ENCODE results near the gene UNC5C. TPM values are rescaled to one million over a fixed set of nuclear protein-coding genes. Genes with fewer than 3 reads are reported as not detected.

UNC5C gene
- total RNA-seq, 1 donor from 2014 or later = 0.35 TPM

DNA sequence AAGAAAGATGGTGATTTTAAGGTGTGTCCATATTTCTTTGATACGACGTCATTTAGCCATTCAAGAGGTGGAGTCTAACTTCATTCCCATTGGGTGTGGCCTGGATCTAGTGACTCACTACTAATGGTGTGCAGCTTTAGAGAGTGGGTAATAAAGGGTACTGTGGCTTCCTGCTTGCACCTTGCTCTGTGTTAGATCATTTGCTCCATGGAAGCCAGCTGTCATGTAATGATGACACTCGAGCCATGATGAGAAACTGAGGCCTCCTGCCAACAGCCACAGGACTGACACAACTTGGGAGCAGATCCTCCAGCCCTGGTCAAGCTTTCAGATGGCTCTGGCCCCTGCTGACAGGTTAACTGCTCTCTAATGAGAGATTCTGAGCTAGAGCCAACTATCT is 82.0 kb downstream of the UNC5C start:
- no peak for DNase-seq (ENCODE audit: low spot score)

DNA sequence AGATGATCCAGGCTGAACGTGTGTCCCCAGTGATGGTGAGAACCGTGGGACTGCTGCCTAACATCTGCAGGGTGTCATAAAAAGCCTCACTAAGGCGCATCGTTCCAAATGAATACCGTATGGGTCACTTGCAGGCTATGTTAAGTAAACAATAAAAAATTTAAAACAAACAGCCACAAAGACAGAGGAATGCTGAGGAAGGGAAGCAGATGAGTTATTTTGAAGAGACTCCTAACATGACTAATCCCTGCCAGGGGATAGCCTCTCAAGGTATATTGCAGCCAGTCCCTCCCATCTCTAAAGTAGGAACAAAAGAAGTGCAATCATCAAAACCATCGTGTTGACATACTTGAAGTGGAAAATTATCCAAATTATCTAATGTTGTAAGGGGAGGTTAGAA is 83.8 kb downstream of the UNC5C start:
- no peak for DNase-seq (ENCODE audit: low spot score)

DNA sequence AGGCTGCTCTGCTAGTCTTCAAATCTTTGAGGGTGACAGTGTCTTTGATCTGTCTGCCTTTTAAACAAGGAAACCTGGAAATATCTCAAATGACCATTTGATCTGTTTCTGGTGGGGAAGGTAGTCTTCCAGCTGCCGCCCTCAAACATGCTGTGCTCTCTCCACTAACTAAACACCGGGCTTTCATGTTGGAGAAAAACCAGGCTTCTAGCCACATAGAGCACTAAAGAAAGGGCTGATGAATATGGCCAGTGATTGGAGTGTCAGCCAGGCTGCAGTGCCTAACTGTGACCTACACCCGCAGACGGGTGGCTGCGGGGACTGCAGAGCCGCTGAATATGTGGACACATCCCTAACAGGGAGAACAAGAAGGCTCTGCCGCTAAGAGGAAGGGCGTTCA is 85.9 kb downstream of the UNC5C start:
- DNase-seq (ENCODE audit: low spot score) = no peak

DNA sequence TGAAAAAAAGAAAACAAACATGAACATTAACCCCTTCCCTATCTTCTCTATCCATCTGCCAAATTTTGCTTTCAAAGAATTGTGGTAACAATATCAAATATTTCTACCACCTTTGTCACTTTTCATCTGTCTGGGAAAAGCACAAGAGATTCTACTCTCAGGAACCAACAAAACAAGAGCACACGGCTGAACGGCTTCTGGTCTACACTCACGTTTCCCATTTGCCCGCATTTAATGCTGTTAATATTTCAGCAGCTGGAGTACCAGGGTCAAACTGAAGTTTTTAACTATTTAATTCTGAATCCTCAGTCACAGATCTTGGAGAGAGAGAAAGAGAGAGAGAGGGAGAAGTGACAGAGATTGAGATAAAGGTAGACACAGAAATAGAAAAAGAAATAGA is 91.4 kb downstream of the UNC5C start:
- DNase-seq (ENCODE audit: low spot score) = no peak

DNA sequence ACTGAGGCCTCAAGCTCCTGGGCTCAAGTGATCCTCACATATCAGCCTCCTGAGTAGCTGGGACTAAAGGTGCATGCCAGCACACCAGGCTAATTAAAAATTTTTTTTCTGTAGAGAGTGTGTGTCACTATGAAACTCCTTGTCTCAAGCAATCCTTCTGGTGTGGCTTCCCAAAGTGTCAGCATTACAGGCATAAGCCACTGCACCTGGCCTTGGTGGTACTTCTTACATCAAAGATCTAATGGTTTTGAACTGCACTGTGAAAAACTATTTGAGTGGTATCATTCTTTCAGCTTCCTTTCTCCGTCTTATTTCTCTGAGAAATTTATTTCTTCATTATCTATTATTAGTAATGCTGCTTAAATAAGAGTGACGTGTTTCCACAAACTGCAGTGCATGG is 98.5 kb downstream of the UNC5C start:
- DNase-seq (ENCODE audit: low spot score) = no peak

DNA sequence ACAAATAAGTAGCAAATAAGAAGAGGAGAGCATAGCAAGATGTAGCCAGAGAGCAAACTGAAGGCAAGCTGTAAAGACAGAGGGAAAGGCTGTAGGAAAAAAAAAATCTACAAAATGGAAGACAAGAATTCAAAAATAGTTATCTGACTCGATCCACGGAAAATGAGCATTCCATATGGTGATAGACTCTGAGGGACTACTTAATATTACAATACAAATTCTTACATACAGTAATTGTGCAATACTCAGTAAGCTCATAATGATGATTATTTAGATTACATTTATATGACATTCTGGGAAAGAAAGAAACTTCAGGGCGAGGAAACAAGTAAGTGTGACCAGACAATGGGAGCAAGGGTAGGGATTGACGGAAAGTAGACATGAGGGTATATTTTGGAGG is 102.6 kb downstream of the UNC5C start:
- DNase-seq (ENCODE audit: low spot score) = no peak

DNA sequence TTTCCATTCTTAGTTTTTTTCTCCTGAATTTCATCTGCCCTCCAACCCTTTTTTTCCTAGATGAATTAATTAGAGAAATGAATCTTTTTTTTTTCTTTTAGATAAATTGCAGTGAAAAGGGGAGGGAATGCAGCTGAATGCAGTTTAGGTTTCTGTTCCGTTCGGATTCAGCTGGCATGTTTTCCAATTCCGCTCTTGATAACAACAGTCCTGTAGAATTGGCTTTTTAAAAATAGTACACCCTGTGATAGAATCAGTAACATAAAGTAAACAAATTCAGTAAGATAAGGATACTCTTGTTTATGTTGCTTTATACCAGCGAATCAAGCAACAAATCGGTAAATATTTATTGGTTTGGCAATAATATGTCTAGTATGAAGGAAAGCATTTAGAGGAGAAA is 103.5 kb downstream of the UNC5C start:
- no peak for DNase-seq (ENCODE audit: low spot score)

DNA sequence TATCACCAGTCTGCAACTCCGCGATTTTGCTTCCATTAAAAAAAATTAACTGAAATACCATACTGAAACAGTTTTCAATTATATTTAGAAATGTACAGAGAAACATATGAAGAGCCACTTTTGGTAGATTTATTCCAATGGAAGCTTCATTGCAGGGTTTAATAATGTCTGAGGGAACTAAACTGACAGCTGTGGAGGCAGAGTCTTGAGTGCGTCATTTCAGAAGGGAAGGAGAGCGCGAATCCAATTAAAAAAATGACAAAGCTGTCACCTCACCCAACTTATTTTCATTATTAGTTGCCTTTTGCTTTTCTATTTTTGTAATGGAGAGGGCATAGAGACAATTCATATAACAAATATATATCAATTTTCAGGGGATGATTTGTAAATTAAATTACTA is 104.0 kb downstream of the UNC5C start:
- no peak for DNase-seq (ENCODE audit: low spot score)

DNA sequence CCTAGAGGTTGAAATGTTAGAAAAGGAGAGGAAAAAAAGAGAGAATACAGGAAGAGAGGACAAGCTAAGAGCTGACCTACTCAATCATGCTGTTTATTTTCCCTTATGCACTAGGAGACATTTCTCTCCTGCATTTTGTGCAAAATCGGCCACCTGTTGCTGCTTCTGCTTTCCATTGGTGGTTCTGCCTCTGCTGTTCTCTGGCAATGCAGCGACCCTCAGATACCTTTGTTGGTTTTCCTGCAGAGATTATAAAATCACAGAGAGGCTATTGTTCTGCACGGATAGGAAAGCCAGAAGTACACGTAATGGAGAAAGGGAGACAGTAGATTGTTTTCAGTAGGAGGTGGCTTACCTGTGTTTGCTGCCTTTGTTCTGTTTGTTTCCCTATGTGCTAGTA is 108.9 kb downstream of the UNC5C start:
- DNase-seq (ENCODE audit: low spot score) = no peak

DNA sequence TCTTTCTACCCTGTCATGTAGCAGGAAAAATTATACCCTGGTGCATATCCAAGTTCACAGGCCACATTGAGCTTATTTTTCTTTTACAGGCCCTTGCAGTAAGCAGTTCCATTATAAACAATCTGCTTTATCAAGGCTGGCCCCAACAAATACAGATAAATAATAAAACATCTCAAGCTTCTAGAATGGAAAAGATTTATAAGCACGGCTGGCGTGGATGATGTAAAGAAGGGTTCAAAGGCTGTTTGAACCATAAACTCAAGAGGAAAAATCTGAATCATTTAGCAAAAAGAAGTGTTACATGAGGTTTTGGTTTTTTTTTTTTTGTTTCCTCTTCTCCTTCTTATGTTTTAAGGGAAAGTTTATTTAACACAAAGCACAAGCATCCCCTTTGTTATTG is 109.7 kb downstream of the UNC5C start:
- no peak for DNase-seq (ENCODE audit: low spot score)

DNA sequence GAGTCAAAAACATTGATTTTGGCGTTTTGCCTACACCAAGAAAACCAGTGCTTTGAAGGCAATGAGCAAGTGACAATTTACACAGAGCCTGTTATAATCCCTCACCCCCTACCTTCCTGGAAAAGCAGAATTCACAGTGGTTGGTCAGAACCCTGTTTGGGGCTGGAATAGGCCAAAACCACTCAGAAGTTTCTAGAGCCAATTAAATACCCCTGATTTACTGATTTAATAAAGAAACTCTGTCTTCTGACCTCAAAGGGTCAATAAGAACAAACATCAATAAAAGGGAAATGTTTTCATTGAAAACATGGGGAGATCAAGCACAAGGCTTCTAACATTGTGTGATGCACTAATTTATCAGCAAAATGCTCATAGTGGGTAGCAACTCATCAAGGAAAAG is 116.3 kb downstream of the UNC5C start:
- no peak for DNase-seq (ENCODE audit: low spot score)

DNA sequence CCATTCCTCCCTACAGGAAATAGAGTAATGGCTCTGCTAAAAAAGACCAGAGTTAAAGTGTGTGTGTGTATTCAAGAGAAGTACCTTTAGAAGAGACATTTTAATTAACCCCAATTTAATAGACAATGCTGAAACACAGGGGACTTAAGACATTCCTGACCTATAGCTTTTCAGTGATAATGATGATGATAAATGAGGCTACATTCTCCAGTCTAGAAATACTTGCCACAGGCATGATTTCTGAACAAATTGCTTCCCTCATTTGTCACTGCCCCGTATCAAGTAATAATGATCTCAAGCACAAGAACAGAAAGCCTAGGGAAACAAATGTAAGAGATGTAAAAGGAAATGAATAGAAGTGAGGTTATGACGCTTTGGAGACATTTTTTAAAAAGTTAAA is 117.1 kb downstream of the UNC5C start:
- DNase-seq (ENCODE audit: low spot score) = no peak

DNA sequence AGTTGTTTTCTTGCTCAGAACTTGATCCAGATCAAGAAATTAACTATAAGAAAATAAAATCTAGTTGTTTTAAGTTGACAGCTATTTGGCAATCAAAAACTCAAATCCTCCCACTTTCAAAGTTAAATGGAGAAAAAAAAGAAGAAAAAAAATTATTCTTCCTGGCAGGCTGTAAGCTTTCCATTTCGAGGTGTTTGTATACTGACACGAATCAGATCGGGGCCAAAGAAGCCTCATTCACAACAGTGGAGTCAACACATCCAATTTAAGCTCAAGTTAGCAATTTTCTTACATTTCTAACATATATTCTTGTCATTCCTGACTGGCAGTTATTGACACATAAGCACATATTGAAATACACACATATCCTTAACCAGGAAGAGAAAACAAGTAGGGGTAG is 119.4 kb downstream of the UNC5C start:
- DNase-seq (ENCODE audit: low spot score) = no peak

DNA sequence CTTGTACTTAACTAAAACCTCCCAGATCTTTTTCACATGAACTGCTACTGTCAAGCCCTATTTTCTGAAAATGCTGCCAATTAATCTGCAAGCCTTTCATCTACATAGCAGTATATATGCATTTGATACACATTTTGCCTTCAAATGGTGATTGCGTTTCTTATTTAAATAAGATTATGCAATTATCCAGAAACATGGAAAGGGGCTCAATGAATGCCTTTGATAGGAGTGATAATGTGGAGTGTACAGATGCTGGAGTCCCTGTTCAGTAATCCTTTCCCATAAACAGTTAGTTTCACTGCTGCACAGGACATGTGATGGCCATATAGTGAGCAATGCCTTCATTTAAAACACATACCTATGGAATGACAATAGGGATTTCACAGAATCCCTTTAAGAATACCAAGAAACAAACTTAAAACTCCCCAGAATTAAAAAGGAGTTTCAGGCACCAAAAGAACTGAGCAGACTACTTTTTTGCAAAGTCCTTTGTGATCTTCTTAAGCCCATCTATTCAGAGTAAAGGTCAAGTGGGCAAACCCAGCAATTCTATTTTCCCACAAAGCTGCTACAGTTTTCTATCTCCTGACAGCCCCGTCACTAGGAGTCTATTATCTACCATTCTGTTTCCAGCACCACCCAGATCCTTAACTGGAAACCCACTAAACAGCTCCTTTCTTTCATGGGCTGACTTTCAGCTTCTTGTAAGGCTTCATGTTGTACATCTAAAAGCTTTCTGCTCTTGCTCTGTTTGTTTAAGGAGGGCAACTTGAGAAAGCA is 120.3 kb downstream of the UNC5C start:
- no peak for DNase-seq (ENCODE audit: low spot score)

DNA sequence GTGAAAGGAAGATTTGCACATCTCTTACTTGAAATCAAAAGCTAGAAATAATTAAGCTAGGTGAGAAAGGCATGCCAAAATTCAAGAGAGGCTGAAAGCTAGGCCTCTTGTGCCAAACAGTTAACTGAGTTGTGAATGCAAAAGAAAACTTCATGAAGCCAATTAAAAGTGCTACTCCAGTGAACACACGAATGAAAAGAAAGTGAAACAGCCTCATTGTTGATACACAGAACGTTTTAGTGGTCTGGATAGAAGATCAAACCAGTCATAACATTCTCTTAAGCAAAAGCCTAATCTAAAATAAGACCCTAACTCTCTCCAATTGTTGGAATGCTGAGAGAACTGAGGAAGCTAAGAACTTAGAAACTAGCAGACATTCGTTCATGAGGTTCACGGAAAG is 122.3 kb downstream of the UNC5C start:
- DNase-seq (ENCODE audit: low spot score) = no peak

DNA sequence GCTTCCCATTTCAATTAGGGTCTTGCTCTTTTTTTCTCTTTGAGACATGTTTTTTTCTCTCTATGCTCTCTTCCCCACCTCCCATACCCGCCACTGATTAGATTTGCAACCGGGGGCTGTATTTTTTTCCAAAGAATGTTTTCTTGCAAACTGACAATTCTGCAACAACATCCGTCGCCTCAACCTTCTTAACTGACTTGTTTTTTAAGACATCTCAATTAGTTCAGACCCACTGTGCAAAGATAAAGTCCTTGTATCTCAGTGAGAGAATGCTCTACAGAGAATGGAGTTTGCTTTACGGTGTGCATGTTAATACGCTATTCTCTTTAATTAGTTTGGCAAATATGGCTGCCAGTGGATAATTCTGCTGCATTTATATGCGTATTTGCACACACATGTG is 126.3 kb downstream of the UNC5C start:
- DNase-seq (ENCODE audit: low spot score) = no peak

DNA sequence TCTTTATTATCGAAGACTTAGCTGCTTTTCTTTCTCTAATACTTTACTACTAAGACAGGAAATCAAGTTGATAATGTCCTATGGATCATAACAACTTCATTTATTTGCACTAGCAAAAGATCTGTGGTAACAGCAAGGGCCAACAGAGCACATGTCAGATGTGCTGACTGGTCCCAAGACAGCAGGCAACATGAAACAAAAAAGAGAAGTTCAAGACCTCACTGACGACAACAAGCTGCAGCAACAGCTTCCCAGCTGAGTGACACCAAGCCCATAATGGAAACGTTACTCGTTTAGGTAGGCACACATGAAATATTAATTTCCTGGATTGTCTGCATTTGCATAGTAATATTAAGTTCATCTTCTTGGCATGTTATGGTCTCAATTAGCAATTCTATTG is 126.9 kb downstream of the UNC5C start:
- no peak for DNase-seq (ENCODE audit: low spot score)

DNA sequence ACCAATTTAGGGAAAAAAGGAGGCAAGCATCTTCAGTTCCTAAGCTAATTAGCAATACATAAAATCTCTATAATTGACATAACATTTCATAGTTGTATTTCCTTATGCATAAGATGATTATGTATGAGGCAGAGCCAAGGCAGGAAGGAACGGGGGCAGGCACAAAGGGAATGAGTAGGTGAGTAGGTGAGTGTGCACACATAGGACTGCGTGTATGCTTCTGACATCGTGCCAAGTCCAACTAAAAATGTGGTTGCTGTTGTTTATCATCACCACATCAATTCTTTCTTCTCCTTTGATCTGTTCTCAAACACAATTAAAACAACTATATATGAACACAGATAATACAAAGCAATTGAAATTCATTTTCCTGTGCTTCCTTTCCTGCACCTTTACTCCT is 131.2 kb downstream of the UNC5C start:
- DNase-seq (ENCODE audit: low spot score) = no peak

DNA sequence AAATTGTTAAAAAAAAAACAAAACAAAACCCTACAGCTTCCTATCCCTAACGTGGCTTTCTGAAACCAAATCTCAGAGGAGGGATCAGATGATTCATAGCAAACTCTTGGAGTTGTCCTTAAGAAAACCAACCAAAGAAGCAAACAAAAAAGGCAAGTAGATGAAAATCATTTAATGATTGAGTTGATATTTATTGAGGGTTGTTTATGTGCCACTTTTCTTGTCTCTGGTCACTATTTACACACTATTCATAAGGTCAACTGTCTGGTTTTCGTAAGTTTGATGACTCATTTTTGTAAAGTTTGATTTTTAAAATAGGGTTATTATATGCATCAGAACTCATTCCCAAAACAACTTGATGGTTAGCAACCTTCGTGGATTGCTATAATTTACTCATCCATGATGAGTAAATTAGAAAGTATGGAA is 133.4 kb downstream of the UNC5C start:
- no peak for DNase-seq (ENCODE audit: low spot score)

DNA sequence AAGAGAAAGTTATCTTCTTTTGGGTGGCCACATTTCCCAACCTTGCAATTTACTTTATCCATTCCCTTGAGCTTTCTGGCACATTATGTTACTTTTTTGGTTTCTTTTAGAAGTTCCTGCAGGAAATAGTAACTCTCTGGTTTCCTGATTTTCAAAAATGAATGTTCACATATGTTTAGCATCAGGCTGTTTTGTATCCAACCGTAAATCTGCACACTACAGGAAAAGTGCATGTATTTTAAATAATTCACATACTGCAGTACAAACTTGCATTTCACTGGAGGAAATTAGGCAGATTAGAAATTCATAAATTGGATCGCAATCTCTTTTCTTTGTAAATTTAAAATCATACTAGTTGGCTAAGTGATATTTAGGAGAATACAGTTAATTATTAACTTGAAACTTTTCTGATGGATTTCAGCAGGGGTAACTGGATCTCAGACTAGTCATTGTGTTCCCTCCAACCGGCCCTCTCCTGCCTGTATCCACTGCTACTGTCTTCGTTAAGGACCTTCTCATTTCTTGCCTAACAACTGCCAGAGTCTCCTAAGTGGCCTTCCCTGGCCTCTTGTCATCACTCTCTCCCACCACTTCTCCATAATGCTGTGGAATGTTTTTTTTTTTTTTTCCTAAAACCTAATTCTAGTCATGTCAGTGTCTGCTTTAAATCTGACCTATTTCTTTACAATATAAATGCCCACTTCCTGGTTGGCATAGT is 137.2 kb downstream of the UNC5C start:
- no peak for DNase-seq (ENCODE audit: low spot score)

DNA sequence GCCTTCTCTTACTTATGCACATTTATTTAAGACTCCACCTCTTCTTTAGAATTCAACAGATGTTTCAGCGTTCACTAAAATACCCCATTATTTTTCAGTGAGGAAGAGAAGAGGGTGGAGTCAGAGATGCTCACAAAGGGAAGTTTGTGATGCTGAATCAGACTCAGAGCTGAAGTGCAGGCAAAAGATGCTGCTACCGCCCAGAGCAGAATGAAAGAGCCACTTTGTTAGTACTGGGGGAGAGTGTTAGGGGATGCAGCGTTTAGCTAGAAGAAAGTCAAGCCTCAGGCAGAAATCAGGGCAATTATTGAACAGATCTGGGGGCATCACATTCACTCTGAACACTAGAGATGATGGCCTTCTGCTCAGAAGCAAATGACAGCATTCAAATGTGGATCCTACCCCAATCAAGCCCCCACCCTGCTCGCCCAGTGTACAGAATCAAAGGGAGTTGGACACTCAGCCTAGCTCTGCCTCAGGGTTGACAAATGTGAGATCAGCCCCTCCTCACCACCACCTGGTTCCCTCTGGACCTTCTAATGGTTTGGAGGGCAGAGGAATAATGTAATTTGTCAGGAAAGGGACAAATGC is 138.3 kb downstream of the UNC5C start:
- no peak for DNase-seq (ENCODE audit: low spot score)

DNA sequence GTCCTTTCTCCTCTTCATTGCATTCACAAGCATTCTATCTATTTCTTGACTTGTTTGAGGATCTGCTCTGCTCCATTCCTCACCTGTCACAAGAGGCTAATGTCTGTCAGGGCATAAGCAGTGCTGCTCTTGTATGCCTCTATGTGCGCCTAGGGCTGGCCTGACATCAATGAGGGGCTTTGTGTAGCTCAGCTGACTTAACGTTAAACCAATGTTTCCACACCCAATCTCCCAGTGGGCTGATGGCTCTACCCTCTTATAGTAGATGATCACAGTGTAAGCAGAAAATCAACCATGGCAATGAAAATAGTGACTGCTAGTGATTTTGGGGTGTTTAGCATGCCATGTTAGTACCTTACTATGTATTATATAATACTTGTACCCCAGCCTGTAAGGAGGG is 139.0 kb downstream of the UNC5C start:
- DNase-seq (ENCODE audit: low spot score) = no peak

DNA sequence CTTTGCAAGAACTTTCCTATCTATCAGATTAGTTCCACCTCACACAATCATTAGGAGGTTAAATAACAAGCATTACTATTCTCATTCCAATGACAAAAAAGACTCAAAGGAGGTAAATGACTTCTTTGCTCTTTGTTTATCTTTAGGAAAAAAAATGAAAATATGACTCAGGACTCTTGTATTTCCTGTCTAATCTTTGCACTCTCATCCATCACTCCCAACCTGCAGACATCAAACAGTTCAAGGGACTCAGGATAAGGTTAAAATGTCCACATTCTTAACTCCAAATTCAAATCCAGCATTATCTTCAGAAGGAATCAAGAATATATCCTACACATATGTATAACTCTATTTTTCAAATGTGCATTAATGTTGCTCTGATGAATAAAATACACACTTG is 139.6 kb downstream of the UNC5C start:
- DNase-seq (ENCODE audit: low spot score) = no peak
